Osteocyte (in vitro differentiated cells): ENCODE results near the gene SLK. TPM values are rescaled to one million over a fixed set of nuclear protein-coding genes. Genes with fewer than 3 reads are reported as not detected.

Source experiments
- DNase-seq: peaks from one replicate; pipeline ENCODE4 v3.0.0; 2021; ENCODE audit warnings: mixed read lengths; ENCODE audit not compliant: unreplicated experiment; ENCODE audit errors: extremely low spot score
- H3K27ac Mint-ChIP-seq: one replicate; pipeline ENCODE4 v1.8.0; 2021; ENCODE audit warnings: mild to moderate bottlenecking, mixed read lengths; ENCODE audit not compliant: unreplicated experiment
- H3K27me3 Mint-ChIP-seq: one replicate; pipeline ENCODE4 v1.8.0; 2021; ENCODE audit warnings: mixed read lengths; ENCODE audit not compliant: unreplicated experiment
- H3K36me3 Mint-ChIP-seq: one replicate; pipeline ENCODE4 v1.8.0; 2021; ENCODE audit warnings: mixed read lengths; ENCODE audit not compliant: unreplicated experiment
- H3K4me1 Mint-ChIP-seq: one replicate; pipeline ENCODE4 v1.8.0; 2021; ENCODE audit warnings: mixed read lengths; ENCODE audit not compliant: unreplicated experiment
- H3K4me3 Mint-ChIP-seq: one replicate; pipeline ENCODE4 v1.8.0; 2021; ENCODE audit warnings: mild to moderate bottlenecking, moderate library complexity, mixed read lengths; ENCODE audit not compliant: unreplicated experiment
- H3K9me3 Mint-ChIP-seq: one replicate; pipeline ENCODE4 v1.8.0; 2021; ENCODE audit warnings: mixed read lengths; ENCODE audit not compliant: unreplicated experiment
- total RNA-seq: library from RNA; stranded (reverse); gene quantifications from 2 replicates; pipeline ENCODE4 v1.2.1, GENCODE V29; 2021
- TF ChIP-seq, protein P1 (sequence below): fragments of 200-600 bp; sonication (generic); IDR thresholded peaks from 2 replicates; pipeline ENCODE4 v1.5.0; 2021; ENCODE audit warnings: antibody characterized with exemption, mild to moderate bottlenecking, moderate library complexity

SLK gene
- total RNA-seq, 1 donor from 2014 or later: 41.3 TPM

DNA sequence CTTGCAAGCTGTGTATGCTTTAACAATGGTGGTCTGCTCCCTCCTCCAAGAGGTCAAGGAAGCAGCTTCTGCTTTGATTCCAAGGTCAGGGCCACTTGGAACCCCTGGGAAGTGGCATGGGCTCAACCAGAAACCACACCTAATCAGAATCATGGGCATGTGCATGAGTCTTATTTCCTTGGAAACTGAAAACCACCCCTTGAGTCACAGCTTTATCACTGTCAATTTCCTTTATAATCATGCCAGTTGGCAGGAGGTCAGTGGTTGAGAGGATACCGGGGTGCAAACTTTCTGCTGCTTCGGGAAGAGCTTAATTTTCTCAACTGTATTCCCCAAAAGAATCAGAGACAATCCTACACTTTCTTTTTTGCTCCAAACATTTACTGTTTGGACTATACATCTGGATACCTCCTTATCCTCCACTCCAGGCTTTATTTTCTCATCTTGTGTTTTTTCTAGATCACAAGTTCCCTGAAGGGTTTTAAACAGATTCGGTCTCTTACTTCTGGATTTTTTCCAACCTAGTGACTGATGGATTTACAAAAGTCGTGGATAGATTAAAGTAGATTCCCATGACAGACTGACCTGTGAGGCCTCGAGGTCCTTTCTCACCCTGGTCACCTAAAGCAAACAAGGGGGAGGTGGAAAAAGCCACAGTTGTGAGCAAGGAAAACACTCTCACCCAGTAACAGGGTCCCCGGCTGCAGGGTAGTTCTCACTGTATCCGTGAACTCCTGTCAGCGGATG, 82.7 kb downstream of the SLK start:
- H3K9me3 Mint-ChIP-seq: no peaks in the 10 kb centered on the region
- no peak overlapping the region for H3K4me3 Mint-ChIP-seq
- no peaks in the 10 kb centered on the region for H3K36me3 Mint-ChIP-seq
- TF ChIP-seq, protein P1, sequence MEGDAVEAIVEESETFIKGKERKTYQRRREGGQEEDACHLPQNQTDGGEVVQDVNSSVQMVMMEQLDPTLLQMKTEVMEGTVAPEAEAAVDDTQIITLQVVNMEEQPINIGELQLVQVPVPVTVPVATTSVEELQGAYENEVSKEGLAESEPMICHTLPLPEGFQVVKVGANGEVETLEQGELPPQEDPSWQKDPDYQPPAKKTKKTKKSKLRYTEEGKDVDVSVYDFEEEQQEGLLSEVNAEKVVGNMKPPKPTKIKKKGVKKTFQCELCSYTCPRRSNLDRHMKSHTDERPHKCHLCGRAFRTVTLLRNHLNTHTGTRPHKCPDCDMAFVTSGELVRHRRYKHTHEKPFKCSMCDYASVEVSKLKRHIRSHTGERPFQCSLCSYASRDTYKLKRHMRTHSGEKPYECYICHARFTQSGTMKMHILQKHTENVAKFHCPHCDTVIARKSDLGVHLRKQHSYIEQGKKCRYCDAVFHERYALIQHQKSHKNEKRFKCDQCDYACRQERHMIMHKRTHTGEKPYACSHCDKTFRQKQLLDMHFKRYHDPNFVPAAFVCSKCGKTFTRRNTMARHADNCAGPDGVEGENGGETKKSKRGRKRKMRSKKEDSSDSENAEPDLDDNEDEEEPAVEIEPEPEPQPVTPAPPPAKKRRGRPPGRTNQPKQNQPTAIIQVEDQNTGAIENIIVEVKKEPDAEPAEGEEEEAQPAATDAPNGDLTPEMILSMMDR: no peak
- H3K27ac Mint-ChIP-seq: no peak overlapping the region
- H3K27me3 Mint-ChIP-seq: no peaks in the 10 kb centered on the region
- peaks cover 12% of the 10 kb centered on the region for H3K4me1 Mint-ChIP-seq
- no peak for DNase-seq

DNA sequence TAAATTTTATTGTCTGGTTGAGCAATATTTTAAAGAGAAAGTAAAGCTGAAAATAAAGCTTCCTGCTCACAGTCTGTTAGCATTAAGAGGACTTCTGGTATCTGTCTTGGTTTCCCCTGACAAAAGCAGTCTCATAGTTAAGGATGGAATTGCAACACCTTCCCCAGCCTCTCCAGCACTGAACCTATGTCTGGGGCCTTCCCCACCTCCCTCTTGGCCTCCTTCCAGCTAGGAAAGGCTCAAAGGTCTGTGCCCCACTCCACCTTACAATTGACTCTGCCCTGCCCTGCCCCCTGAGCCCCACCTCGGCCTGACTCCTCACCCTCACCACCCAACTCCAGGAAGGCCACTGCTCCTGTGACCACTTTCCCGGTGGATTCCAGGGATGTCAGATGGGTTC, 85.5 kb downstream of the SLK start:
- no peak overlapping the region for H3K4me3 Mint-ChIP-seq
- H3K27me3 Mint-ChIP-seq: no peaks in the 10 kb centered on the region
- H3K27ac Mint-ChIP-seq: no peak overlapping the region
- no peaks in the 10 kb centered on the region for H3K9me3 Mint-ChIP-seq
- H3K36me3 Mint-ChIP-seq: no peaks in the 10 kb centered on the region
- no peak for DNase-seq
- TF ChIP-seq, protein P1: no peak
- peaks cover 12% of the 10 kb centered on the region for H3K4me1 Mint-ChIP-seq

DNA sequence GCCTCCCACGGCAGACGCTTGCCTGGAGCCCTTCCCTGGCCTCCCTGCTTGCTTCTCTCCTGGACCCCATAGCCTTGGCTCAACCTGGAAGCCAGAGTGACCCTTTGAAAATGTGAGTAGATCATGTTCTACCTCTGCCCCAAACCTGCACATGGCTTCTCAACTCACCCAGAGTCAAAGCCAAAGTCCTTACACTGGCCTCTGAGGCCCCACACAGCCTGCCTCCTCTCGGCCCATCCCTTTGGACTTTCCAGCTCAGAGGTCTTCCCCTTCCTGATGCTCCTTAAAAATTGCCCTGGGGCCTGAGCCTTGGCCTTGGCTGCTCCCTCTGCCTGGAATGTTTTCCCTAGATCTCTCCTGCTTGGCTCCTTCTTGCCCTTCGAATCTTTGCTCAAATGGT, 86.3 kb downstream of the SLK start:
- Mint-ChIP-seq H3K4me1 (peaks cover 12% of the 10 kb centered on the region), H3K27ac (no peak overlapping the region), H3K36me3 (no peaks in the 10 kb centered on the region), H3K4me3 (no peak overlapping the region), H3K9me3 (no peaks in the 10 kb centered on the region), H3K27me3 (no peaks in the 10 kb centered on the region)
- no peak for DNase-seq
- TF ChIP-seq, protein P1: no peak

GRCh38 chr10:104054430-104054829, 87.5 kb downstream of the SLK start:
- DNase-seq: no peak

DNA sequence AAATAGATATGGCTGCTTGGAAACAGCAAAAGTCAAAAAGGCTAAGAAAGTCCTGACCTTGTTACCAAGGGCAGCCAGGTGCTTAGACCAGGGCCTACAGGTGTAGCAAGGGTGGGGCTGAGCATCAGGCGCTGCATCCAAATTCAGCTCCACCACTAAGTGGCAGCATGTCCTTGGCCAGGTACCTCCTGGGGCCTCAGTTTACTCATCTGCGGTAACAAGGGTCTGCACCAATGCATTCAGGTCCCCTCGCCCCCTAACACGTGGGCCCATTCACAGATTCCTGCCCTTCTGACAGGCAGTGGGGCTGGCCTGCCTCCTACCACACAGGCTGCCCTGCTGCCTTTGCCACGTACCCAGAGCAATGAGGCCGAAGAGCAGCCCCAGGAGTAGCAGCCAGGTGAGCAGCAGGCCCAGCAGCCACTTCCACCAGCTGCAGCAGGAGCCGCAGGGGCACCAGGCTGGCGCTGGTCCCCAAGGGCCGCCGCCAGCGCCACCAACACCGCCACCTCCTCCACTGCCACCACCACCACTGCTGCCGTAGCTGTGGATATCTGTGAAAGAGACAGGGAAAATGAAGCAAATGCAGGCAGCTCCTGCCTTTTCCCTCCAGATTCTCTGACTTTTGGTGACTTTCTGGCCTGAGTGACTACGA, 89.8 kb downstream of the SLK start:
- Mint-ChIP-seq H3K4me3 (no peak overlapping the region), H3K27me3 (peaks cover 4% of the 10 kb centered on the region), H3K27ac (no peak overlapping the region), H3K36me3 (no peaks in the 10 kb centered on the region), H3K9me3 (no peaks in the 10 kb centered on the region), H3K4me1 (peaks cover 5% of the 10 kb centered on the region)
- DNase-seq: no peak
- TF ChIP-seq, protein P1: no peak

More at GRCh38 chr10:104054430-104054829, 87.5 kb downstream of the SLK start:
- H3K4me3 Mint-ChIP-seq: no peak overlapping the region
- TF ChIP-seq, protein P1: no peak
- H3K9me3 Mint-ChIP-seq: no peaks in the 10 kb centered on the region
- H3K36me3 Mint-ChIP-seq: no peaks in the 10 kb centered on the region
- no peak overlapping the region for H3K27ac Mint-ChIP-seq
- peaks cover 3% of the 10 kb centered on the region for H3K27me3 Mint-ChIP-seq
- peaks cover 10% of the 10 kb centered on the region for H3K4me1 Mint-ChIP-seq
